ENCODE data around the gene FSD1L. TPM values are rescaled to one million over a fixed set of nuclear protein-coding genes. Genes with fewer than 3 reads are reported as not detected.
"Not testable (repeated sequence)": the region's sequence is repeated elsewhere in the genome, so short reads cannot be mapped to it uniquely, and the experiment has no call there.

FSD1L gene
- total RNA-seq, 4 donors from 2014 or later, result 0.23 to 2.2 (median 1.1) TPM

- intact Hi-C loops (cut with DNase I; ENCODE audit: low total_unique reads), result no loop called here
- WGBS, 2 donors, result 85 to 86% methylated on average over 4 of the region's 4 CpGs
- no peak for DNase-seq (ENCODE audit: low spot score in 2 of 2)
- H3K4me3 ChIP-seq (ENCODE audit: low read depth, poor library complexity, severe bottlenecking), result no peak overlapping the region
- no peak for TF ChIP-seq POLR2A (IDR thresholded peaks at IDR 0.05)
- TF ChIP-seq CTCF (IDR thresholded peaks at IDR 0.05), result no peak
These were observed 59.4 kb downstream of the FSD1L start for GRCh38 chr9:105507096-105507790.

GRCh38 chr9:105508530-105508929 is 60.7 kb downstream of the FSD1L start:
- no peak overlapping the region for H3K4me3 ChIP-seq (ENCODE audit: low read depth, poor library complexity, severe bottlenecking)
- WGBS, 2 donors, result 94 to 95% methylated on average over 2 of the region's 2 CpGs
- TF ChIP-seq POLR2A (IDR thresholded peaks at IDR 0.05), result no peak
- no peak for TF ChIP-seq CTCF (IDR thresholded peaks at IDR 0.05)
- intact Hi-C loops (cut with DNase I; ENCODE audit: low total_unique reads), result no loop called here
- DNase-seq (ENCODE audit: low spot score in 2 of 2), result no peak

- TF ChIP-seq POLR2A (IDR thresholded peaks at IDR 0.05) (no peak), CTCF (IDR thresholded peaks at IDR 0.05) (no peak)
- H3K4me3 ChIP-seq (ENCODE audit: low read depth, poor library complexity, severe bottlenecking), result no peak overlapping the region
- intact Hi-C loops (cut with DNase I; ENCODE audit: low total_unique reads), result no loop called here
- DNase-seq (ENCODE audit: low spot score in 2 of 2), result no peak
- WGBS, 2 donors, result 96% methylated on average over 1 of the region's 1 CpG
These were observed 62.2 kb downstream of the FSD1L start for GRCh38 chr9:105510024-105510423.

GRCh38 chr9:105511446-105511845 is 63.6 kb downstream of the FSD1L start:
- DNase-seq (ENCODE audit: low spot score in 2 of 2), result no peak
- intact Hi-C loops (cut with DNase I; ENCODE audit: low total_unique reads), result no loop called here
- TF ChIP-seq POLR2A (IDR thresholded peaks at IDR 0.05), result no peak
- TF ChIP-seq CTCF (IDR thresholded peaks at IDR 0.05), result no peak
- H3K4me3 ChIP-seq (ENCODE audit: low read depth, poor library complexity, severe bottlenecking), result no peak overlapping the region

GRCh38 chr9:105515811-105516413 is 68.1 kb downstream of the FSD1L start:
- intact Hi-C loops (cut with DNase I; ENCODE audit: low total_unique reads), result no loop called here
- 92 to 94% methylated on average over 11 of the region's 11 CpGs for WGBS, 2 donors
- no peak for DNase-seq (ENCODE audit: low spot score in 2 of 2)
- TF ChIP-seq POLR2A (IDR thresholded peaks at IDR 0.05) (no peak), CTCF (IDR thresholded peaks at IDR 0.05) (no peak)
- no peak overlapping the region for H3K4me3 ChIP-seq (ENCODE audit: low read depth, poor library complexity, severe bottlenecking)

GRCh38 chr9:105519710-105520369 is 72.0 kb downstream of the FSD1L start:
- H3K4me3 ChIP-seq (ENCODE audit: low read depth, poor library complexity, severe bottlenecking); DNase-seq (ENCODE audit: low spot score in 2 of 2): not testable (repeated sequence)
- intact Hi-C loops (cut with DNase I; ENCODE audit: low total_unique reads), result loop anchor here (2.0 kb wide), 1 partner anchor 73 kb away; no protein-coding TSS in a partner anchor
- WGBS, 2 donors, result 96 to 97% methylated on average over 32 to 43 of the region's 43 CpGs

- H3K4me3 ChIP-seq (ENCODE audit: low read depth, poor library complexity, severe bottlenecking); DNase-seq (ENCODE audit: low spot score in 2 of 2): not testable (repeated sequence)
- WGBS, 2 donors, result 76 to 84% methylated on average over 6 of the region's 6 CpGs
- intact Hi-C loops (cut with DNase I; ENCODE audit: low total_unique reads), result loop anchor here (2.0 kb wide), 1 partner anchor 74 kb away; no protein-coding TSS in a partner anchor
These were observed 73.2 kb downstream of the FSD1L start for GRCh38 chr9:105520992-105521391.

GRCh38 chr9:105522618-105523385 is 75.0 kb downstream of the FSD1L start:
- DNase-seq (ENCODE audit: low spot score in 2 of 2); H3K4me3 ChIP-seq (ENCODE audit: low read depth, poor library complexity, severe bottlenecking); intact Hi-C loops (cut with DNase I; ENCODE audit: low total_unique reads): not testable (repeated sequence)
- WGBS, 2 donors, result 81 to 86% methylated on average over 10 of the region's 10 CpGs

All from lower leg skin (tissue), 4 donors.